Muscle of arm (tissue), 12 donors: Measurements from ENCODE around the gene FCSK. TPM values are rescaled to one million over a fixed set of nuclear protein-coding genes. Genes with fewer than 3 reads are reported as not detected.

ENCODE experiments used
- DNase-seq: peaks from one replicate; pipeline ENCODE4 v3.0.0-alpha.2; 2013
- polyA plus RNA-seq, 12 donors: library from polyadenylated mRNA; unstranded; fragments of 120-200 nt; gene quantifications; one replicate each; pipeline ENCODE4 v1.2.1, GENCODE V29; 2013; ENCODE audit not compliant: insufficient read length in 12 of 12

FCSK gene
- polyA plus RNA-seq, 12 donors: 4.4 to 12.5 (median 7.5) TPM; not detected in 1

DNA sequence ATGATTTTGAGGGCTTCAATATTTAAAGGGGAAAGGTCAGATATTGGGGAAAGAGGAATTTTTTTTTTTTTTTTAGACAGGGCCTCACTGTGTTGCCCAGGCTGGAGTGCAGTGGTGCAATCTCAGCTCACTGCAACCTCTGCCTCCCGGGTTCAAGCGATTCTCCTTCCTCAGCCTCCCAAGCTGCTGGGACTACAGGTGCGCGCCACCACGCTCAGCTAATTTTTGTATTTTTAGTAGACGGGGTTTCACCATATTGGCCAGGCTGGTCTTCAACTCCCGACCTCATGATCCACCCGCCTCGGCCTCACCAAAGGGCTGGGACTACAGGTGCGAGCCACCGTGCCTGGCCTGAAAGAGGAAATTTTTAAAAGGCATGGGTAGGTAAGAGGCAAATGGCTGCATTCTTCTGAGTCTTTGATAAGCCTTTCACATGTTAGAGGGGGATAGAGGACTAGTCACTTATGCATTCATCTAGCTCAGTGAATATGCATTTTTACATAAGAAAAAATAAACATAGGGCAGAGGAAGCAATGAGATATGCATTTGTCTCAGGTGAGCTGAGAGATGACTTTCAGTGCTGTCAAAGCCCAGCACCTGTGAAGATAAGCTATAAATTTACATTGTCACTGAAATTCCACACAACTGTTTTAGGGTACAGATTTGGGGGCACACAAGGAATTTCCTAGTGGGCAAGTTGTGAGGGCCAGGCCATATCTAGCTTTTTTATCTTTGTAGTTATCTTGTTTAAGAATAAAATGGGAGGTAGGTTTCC is 1.1 kb upstream of the FCSK start:
- no peak for DNase-seq

GRCh38 chr16:70453892-70454221 is 538 bp upstream of the FCSK start:
- no peak for DNase-seq

- DNase-seq: no peak
Observed at GRCh38 chr16:70455910-70456309, 1.5 kb downstream of the FCSK start.

GRCh38 chr16:70457446-70458166 is 3.2 kb downstream of the FCSK start:
- DNase-seq: no peak

DNA sequence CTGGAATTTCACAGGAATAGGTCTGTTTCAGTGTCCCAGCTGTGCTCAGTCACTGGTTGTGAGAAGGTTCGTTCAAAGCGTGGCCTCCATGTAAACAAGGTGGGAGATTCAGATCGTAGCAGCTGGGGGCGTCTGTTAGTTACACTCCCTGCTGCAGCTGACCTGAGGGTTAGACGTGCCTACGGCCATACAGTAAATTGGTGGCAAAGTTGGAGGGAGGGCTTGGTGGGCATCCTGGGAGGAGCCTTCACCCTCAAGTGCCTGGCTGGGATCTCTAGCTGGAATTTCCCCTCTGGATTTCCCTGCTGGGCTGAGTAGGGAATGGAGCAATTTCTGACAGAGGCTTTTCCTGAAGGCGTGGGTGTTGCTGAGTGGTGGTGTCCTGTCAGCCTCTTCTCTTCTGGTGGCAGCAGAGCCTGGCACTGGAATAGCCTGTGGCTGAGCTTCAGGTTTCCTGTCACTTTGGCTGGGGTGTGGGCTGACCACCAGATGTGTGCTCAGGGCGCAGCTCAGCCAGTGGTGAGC is 6.4 kb downstream of the FCSK start:
- DNase-seq: no peak

DNA sequence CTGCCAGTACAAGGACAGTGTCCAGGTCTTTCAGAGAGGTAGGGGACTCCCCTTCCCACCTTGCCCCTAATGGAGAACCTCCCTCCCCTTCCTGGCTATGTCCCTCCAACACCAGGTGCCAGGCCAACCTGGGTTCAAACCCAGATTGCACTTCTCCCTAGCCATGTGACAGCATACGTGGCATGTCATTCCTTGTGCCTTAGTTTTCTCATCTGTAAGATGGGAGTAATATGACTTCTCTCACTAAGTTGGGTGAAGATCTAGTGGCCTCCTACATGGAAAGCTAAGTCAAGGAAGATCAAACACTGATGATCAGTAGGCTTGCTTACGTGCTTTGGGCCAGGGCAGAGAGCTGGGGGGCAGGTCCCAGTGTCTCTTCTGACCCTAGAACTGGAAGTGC is 8.8 kb downstream of the FCSK start:
- no peak for DNase-seq

DNA sequence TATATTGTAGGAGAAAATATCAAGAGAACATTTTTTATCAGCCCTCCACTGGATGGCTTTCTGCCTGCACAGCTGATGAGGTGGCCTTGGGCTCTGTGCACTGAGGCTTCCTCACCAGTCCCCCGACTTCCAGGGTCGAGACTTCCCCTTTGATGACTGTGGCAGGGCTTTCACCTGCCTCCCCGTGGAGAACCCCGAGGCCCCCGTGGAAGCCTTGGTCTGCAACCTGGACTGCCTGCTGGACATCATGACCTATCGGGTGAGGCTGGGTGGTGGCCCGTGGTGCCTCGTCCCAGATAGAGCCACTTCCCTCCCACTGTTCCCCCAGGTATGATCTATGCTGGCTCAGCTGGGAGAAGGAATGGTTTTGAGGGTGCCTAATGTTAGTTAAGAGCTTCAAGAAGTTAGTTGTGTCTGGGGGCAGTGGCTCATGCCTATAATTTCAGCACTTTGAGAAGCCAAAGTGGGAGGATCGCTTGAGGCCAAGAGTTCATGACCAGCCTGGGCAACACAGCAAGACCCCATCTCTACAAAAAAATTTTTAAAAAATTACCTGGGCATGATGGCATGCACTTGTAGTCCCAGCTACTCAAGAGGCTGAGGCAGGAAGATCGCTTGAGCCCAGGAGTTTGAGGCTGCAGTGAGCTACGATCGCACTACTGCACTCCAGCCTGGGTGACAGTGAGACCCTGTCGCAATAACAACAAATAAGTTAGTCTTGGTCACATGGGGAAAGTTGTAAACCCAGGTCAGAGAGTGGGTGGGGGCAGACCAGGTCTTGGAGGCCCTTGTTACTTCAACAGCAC is 11.8 kb downstream of the FCSK start:
- DNase-seq: no peak

- no peak for DNase-seq
Observed at GRCh38 chr16:70466805-70467076, 12.3 kb downstream of the FCSK start.

- no peak for DNase-seq
Observed at GRCh38 chr16:70467113-70467512, 12.7 kb downstream of the FCSK start.

DNA sequence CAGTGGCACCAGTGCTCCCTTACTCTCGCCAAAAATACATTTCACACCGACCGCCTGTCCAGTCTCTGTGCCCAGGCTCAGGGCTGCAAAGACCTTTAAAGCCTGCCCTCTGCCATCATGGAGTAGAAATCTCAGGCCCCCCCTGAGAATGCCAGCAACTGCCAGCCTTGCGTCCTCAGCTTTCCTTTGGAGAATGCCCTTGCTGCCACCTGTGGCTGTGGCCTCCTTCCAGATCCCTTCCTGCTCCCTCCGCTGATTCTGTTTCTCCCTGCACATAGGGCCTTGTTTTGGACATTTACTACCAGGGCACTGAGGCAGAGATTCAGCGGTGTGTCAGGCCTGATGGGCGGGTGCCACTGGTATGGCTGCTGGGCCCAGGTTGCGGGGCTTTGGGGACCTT is 13.2 kb downstream of the FCSK start:
- no peak for DNase-seq

- no peak for DNase-seq
Observed at GRCh38 chr16:70468776-70469525, 14.6 kb downstream of the FCSK start.

- no peak for DNase-seq
Observed at GRCh38 chr16:70470141-70470926, 15.9 kb downstream of the FCSK start.

DNA sequence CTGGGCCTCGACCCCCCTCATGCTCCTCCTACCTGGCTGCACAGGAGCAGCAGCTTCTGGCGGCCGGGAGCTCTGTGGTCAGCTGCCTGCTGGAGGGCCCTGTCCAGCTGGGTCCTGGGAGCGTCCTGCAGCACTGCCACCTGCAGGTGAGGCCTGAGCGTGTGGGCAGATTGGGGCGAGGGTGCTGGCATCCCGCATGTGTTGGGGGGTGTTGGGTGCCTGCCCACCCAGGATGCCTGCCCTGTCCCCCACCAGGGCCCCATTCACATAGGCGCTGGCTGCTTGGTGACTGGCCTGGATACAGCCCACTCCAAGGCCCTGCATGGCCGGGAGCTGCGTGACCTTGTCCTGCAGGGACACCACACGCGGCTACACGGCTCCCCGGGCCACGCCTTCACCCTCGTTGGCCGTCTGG is 16.5 kb downstream of the FCSK start:
- DNase-seq: no peak

DNA sequence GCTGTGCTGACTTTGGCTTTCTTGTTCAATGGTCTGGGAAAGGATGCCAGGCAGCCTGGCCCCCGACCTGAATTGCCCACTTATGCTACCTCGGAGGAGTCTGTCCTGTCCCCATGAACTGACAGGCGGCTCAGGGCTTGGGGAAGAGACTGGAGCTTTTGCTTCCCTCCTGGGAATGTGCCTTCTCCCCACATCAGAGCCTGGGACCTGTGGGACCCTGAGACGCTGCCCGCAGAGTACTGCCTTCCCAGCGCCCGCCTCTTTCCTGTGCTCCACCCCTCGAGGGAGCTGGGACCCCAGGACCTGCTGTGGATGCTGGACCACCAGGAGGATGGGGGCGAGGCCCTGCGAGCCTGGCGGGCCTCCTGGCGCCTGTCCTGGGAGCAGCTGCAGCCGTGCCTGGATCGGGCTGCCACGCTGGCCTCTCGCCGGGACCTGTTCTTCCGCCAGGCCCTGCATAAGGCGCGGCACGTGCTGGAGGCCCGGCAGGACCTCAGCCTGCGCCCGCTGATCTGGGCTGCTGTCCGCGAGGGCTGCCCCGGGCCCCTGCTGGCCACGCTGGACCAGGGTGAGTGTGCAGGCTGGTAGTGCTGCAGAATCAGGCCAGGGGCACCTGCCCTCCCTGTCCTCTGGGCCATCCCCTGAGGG is 18.5 kb downstream of the FCSK start:
- no peak for DNase-seq

DNA sequence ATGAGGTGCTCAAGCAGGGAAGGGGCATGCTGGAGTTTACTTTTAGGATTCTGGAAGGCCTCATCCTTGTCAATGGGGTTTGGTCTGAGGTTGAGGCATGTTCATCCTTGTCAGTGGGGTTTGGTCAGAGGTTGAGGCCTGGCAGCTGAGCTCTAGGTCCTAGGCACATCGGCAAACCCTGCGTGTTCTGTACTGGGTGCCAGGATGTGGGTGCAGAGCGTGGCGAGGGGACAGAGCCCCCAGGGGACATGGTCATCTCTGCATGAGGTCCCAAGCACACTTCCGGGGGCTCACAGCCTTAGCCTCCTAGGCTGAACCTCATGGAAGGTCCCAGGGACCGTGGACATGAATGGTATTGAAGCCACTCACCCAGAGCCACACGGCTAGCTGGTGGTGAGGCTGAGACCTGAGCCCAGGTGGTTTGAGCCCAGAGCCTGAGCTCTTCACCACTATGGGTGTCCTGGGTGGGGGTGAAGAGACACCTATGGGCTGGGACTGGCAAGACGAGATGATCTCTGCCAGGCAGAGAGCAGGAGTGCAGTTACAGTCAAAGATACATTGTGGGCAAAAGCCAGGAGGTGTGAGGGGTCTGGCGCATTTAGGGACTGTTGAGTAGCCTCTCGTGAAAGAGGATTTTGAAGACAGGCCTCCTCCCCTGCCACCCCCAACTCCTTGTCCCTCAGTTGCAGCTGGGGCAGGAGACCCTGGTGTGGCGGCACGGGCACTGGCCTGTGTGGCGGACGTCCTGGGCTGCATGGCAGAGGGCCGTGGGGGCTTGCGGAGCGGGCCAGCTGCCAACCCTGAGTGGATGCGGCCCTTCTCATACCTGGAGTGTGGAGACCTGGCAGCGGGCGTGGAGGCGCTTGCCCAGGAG is 19.3 kb downstream of the FCSK start:
- no peak for DNase-seq

- DNase-seq: no peak
Observed at GRCh38 chr16:70474320-70475053, 20.1 kb downstream of the FCSK start.

DNA sequence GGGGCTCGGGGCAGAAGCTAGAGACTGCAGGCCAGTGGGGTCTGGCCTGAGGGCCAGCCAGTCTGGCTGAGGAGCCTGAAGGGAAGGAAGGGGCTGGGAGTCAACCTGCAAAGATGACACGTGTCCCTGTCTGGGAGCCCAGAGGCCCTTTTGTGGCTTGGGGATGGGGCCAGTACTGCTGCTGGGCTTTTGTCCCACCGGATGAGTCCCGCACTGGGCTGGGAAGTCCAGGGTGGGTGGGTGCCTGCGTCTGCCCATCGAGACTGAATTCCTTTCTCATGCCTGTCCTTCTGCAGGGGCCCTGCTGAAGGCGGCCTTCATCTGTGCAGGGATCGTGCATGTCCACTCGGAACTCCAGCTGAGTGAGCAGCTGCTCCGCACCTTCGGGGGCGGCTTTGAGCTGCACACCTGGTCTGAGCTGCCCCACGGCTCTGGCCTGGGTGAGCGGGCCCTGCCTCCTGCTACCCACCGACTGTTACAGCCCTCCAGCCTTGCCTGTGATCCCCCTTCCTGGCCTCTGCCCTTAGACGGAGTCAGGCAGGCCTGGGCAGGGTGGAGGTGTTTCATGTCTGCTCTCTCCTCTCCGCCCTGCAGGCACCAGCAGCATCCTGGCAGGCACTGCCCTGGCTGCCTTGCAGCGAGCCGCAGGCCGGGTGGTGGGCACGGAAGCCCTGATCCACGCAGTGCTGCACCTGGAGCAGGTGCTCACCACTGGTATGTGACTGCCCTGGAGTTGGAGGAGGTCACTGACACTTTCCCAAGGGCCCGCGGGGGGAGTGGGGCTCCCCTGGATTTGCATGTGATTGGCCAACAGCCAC is 20.9 kb downstream of the FCSK start:
- DNase-seq: no peak
